ENCODE results near the gene ARHGAP15. TPM values are rescaled to one million over a fixed set of nuclear protein-coding genes. Genes with fewer than 3 reads are reported as not detected.

Gene ARHGAP15
- total and polyA plus RNA-seq, 12 donors: 1.3 to 7.7 (median 2.8) TPM

GRCh38 chr2:143162123-143162837 is 33.1 kb downstream of the ARHGAP15 start:
- DNase-seq: peak in 1 of 2 donors; percentile 6
- peak in 6 of 8 donors; percentile 38 to 64 (median 55) for ATAC-seq
- Histone ChIP-seq H3K27ac (no peak overlapping the region), H3K36me3 (no peaks in the 10 kb centered on the region), H3K4me3 (no peak overlapping the region), H3K9me3 (no peaks in the 10 kb centered on the region), H3K4me1 (peaks cover 0 to 29% (median 0%) of the 10 kb centered on the region in 9 donors), H3K27me3 (no peaks in the 10 kb centered on the region)
- TF ChIP-seq CTCF (IDR thresholded peaks at IDR 0.05): peak in 7 of 9 donors; percentile 32 to 61 (median 50)
- WGBS, 2 donors: 54% methylated on average over 12 of the region's 12 CpGs
- intact Hi-C loops (cut with DNase I): loop anchor here in 2 of 10 donors (5.0 to 10.0 kb wide), 2 partner anchors 93 to 95 kb away; no protein-coding TSS in a partner anchor

- ATAC-seq: no peak
- 92 to 93% methylated on average over 1 of the region's 1 CpG for WGBS, 2 donors
- intact Hi-C loops (cut with DNase I): loop anchor here in 2 of 10 donors (5.0 to 10.0 kb wide), 2 partner anchors 92 to 94 kb away; no protein-coding TSS in a partner anchor
- no peak for TF ChIP-seq CTCF (IDR thresholded peaks at IDR 0.05)
- H3K9me3 ChIP-seq: no peaks in the 10 kb centered on the region
- peaks cover 0 to 29% (median 0%) of the 10 kb centered on the region in 9 donors for H3K4me1 ChIP-seq
- DNase-seq: no peak
- no peaks in the 10 kb centered on the region for H3K27me3 ChIP-seq
- no peak overlapping the region for H3K27ac ChIP-seq
- H3K4me3 ChIP-seq: no peak overlapping the region
- H3K36me3 ChIP-seq: no peaks in the 10 kb centered on the region
Measured at GRCh38 chr2:143162997-143163396, 33.8 kb downstream of the ARHGAP15 start.

GRCh38 chr2:143163499-143163898 is 34.3 kb downstream of the ARHGAP15 start:
- Histone ChIP-seq H3K27ac (peak overlapping the region in 1 of 10 donors; percentile 31), H3K36me3 (no peaks in the 10 kb centered on the region), H3K4me3 (no peak overlapping the region), H3K9me3 (no peaks in the 10 kb centered on the region), H3K27me3 (no peaks in the 10 kb centered on the region), H3K4me1 (peaks cover 0 to 26% (median 0%) of the 10 kb centered on the region in 9 donors)
- intact Hi-C loops (cut with DNase I): loop anchor here in 2 of 10 donors (5.0 to 10.0 kb wide), 2 partner anchors 91 to 94 kb away; no protein-coding TSS in a partner anchor
- no peak for ATAC-seq
- WGBS, 2 donors: 86 to 89% methylated on average over 4 of the region's 4 CpGs
- no peak for DNase-seq
- TF ChIP-seq CTCF (IDR thresholded peaks at IDR 0.05): no peak

GRCh38 chr2:143165291-143165690 is 36.1 kb downstream of the ARHGAP15 start:
- H3K27me3 ChIP-seq: no peaks in the 10 kb centered on the region
- H3K36me3 ChIP-seq: no peaks in the 10 kb centered on the region
- no peak overlapping the region for H3K4me3 ChIP-seq
- no peak for TF ChIP-seq CTCF (IDR thresholded peaks at IDR 0.05)
- intact Hi-C loops (cut with DNase I): loop anchor here in 1 of 10 donors (10.0 kb wide), 1 partner anchor 90 kb away; no protein-coding TSS in a partner anchor
- H3K27ac ChIP-seq: no peak overlapping the region
- no peaks in the 10 kb centered on the region for H3K9me3 ChIP-seq
- peaks cover 0 to 13% (median 0%) of the 10 kb centered on the region in 9 donors for H3K4me1 ChIP-seq
- DNase-seq (no peak), ATAC-seq (no peak)
- WGBS, 2 donors: 70 to 84% methylated on average over 1 of the region's 1 CpG

Measured in heart right ventricle (tissue), 16 donors.